ENCODE results near the gene RAB35.

The RAB35 gene

GRCh38 chr12:120116441-120116791, at the start of gene RAB35:
Gene RAB35, minus strand, starts transcription at chr12:120116753. Its CDS starts 103 bp downstream, at chr12:120116650.
- H3K4me3 ChIP-seq (ENCODE audit: low read depth, low read length), result peak within 1 kb of the TSS; percentile 76
- no peak for TF ChIP-seq CTCF (IDR thresholded peaks at IDR 0.05; ENCODE audit: low read depth, low read length)

GRCh38 chr12:120164293-120164692, 47.7 kb upstream of the RAB35 start:
- no peak for TF ChIP-seq CTCF (IDR thresholded peaks at IDR 0.05; ENCODE audit: low read depth, low read length)
- no peak overlapping the region for H3K4me3 ChIP-seq (ENCODE audit: low read depth, low read length)

- no peak for TF ChIP-seq CTCF (IDR thresholded peaks at IDR 0.05; ENCODE audit: low read depth, low read length)
These were observed 46.2 kb upstream of the RAB35 start for GRCh38 chr12:120162763-120163162.

GRCh38 chr12:120161852-120162251, 45.3 kb upstream of the RAB35 start:
- no peak overlapping the region for H3K4me3 ChIP-seq (ENCODE audit: low read depth, low read length)
- no peak for TF ChIP-seq CTCF (IDR thresholded peaks at IDR 0.05; ENCODE audit: low read depth, low read length)

More at GRCh38 chr12:120162763-120163162, 46.2 kb upstream of the RAB35 start:
- H3K4me3 ChIP-seq (ENCODE audit: low read depth, low read length), result no peak overlapping the region

GRCh38 chr12:120159509-120160237, 43.1 kb upstream of the RAB35 start:
- no peak overlapping the region for H3K4me3 ChIP-seq (ENCODE audit: low read depth, low read length)
- no peak for TF ChIP-seq CTCF (IDR thresholded peaks at IDR 0.05; ENCODE audit: low read depth, low read length)

- H3K4me3 ChIP-seq (ENCODE audit: low read depth, low read length), result no peak overlapping the region
- no peak for TF ChIP-seq CTCF (IDR thresholded peaks at IDR 0.05; ENCODE audit: low read depth, low read length)
These were observed 41.8 kb upstream of the RAB35 start for GRCh38 chr12:120158351-120158750.

GRCh38 chr12:120157678-120158077, 41.1 kb upstream of the RAB35 start:
- no peak overlapping the region for H3K4me3 ChIP-seq (ENCODE audit: low read depth, low read length)
- TF ChIP-seq CTCF (IDR thresholded peaks at IDR 0.05; ENCODE audit: low read depth, low read length), result no peak

Data from WI38 (cell line).